Right atrium auricular region (tissue), 2 donors: Measurements from ENCODE around the gene ASIC2. TPM values are rescaled to one million over a fixed set of nuclear protein-coding genes. Genes with fewer than 3 reads are reported as not detected.

Source experiments
- DNase-seq: peaks from one replicate; pipeline ENCODE4 v3.0.0-alpha.2; 2019; ENCODE audit warnings: low spot score
- H3K27ac ChIP-seq, 2 donors: fragments of 200-600 bp; sonication (generic); 1 replicate in 1 of 2; 2 replicates in 1 of 2; pipeline ENCODE4 v1.5.1; 2016 to 2019
- H3K27me3 ChIP-seq, 2 donors: fragments of 200-600 bp; sonication (generic); one replicate each; pipeline versions ENCODE4 v1.5.1 to v1.6.0; 2017 to 2019
- H3K36me3 ChIP-seq: fragments of 200-600 bp; sonication (generic); one replicate; pipeline ENCODE4 v1.5.1; 2016
- H3K4me1 ChIP-seq, 2 donors: fragments of 200-600 bp; sonication (generic); one replicate each; pipeline versions ENCODE4 v1.5.1 to v1.6.0; 2017 to 2019
- H3K4me3 ChIP-seq, 2 donors: fragments of 200-600 bp; sonication (generic); 1 replicate in 1 of 2; 2 replicates in 1 of 2; pipeline ENCODE4 v1.5.1; 2017 to 2019; ENCODE audit warnings: mild to moderate bottlenecking in 1 of 2, moderate library complexity in 1 of 2
- H3K9me3 ChIP-seq, 2 donors: fragments of 200-600 bp; sonication (generic); one replicate each; pipeline ENCODE4 v1.5.1; 2019
- CTCF ChIP-seq, 2 donors: fragments of 200-600 bp; sonication (generic); IDR thresholded peaks; one replicate each; pipeline ENCODE4 v1.5.1; 2019; ENCODE audit warnings: antibody characterized with exemption in 2 of 2
- total RNA-seq, 2 donors: library from RNA; depleted of rRNA; stranded (reverse); fragments of >200 nt; gene quantifications; one replicate each; pipeline ENCODE4 v1.1.0, GENCODE V29; 2016

ASIC2 gene
- total RNA-seq, 2 donors from 2014 or later: 0.75 TPM; not detected in 1

GRCh38 chr17:33220036-33220435 is 73.1 kb downstream of the ASIC2 start:
- no peaks in the 10 kb centered on the region for H3K36me3 ChIP-seq
- H3K27ac ChIP-seq: no peak overlapping the region
- DNase-seq: no peak
- no peaks in the 10 kb centered on the region for H3K27me3 ChIP-seq
- TF ChIP-seq CTCF (IDR thresholded peaks at IDR 0.05): no peak
- H3K4me3 ChIP-seq: no peak overlapping the region
- H3K9me3 ChIP-seq: no peaks in the 10 kb centered on the region
- no peaks in the 10 kb centered on the region for H3K4me1 ChIP-seq

- no peaks in the 10 kb centered on the region for H3K4me1 ChIP-seq
- H3K4me3 ChIP-seq: no peak overlapping the region
- H3K27ac ChIP-seq: no peak overlapping the region
- DNase-seq: no peak
- no peaks in the 10 kb centered on the region for H3K9me3 ChIP-seq
- no peaks in the 10 kb centered on the region for H3K36me3 ChIP-seq
- no peak for TF ChIP-seq CTCF (IDR thresholded peaks at IDR 0.05)
- H3K27me3 ChIP-seq: no peaks in the 10 kb centered on the region
Measured at GRCh38 chr17:33218698-33219601, 74.1 kb downstream of the ASIC2 start.

GRCh38 chr17:33217891-33218290 is 75.2 kb downstream of the ASIC2 start:
- Histone ChIP-seq H3K27ac (no peak overlapping the region), H3K9me3 (no peaks in the 10 kb centered on the region), H3K4me3 (no peak overlapping the region), H3K27me3 (no peaks in the 10 kb centered on the region), H3K4me1 (no peaks in the 10 kb centered on the region), H3K36me3 (no peaks in the 10 kb centered on the region)
- DNase-seq: no peak
- TF ChIP-seq CTCF (IDR thresholded peaks at IDR 0.05): no peak

GRCh38 chr17:33214996-33215395 is 78.1 kb downstream of the ASIC2 start:
- Histone ChIP-seq H3K27ac (no peak overlapping the region), H3K36me3 (no peaks in the 10 kb centered on the region), H3K27me3 (no peaks in the 10 kb centered on the region), H3K4me3 (no peak overlapping the region), H3K9me3 (no peaks in the 10 kb centered on the region), H3K4me1 (no peaks in the 10 kb centered on the region)
- DNase-seq: no peak
- TF ChIP-seq CTCF (IDR thresholded peaks at IDR 0.05): no peak

- H3K4me1 ChIP-seq: no peaks in the 10 kb centered on the region
- H3K9me3 ChIP-seq: no peaks in the 10 kb centered on the region
- TF ChIP-seq CTCF (IDR thresholded peaks at IDR 0.05): no peak
- DNase-seq: no peak
- no peaks in the 10 kb centered on the region for H3K36me3 ChIP-seq
- H3K27me3 ChIP-seq: no peaks in the 10 kb centered on the region
- no peak overlapping the region for H3K27ac ChIP-seq
- no peak overlapping the region for H3K4me3 ChIP-seq
Measured at GRCh38 chr17:33210285-33210684, 82.8 kb downstream of the ASIC2 start.
